GM12864 (cell line): Measurements from ENCODE around the gene LYPD5.

Source experiments
- DNase-seq: peaks from one replicate; pipeline ENCODE4 v3.0.0-alpha.2; 2011; ENCODE audit warnings: low read depth
- H3K4me3 ChIP-seq: 2 replicates; pipeline ENCODE4 v1.5.1; 2011; ENCODE audit warnings: mild to moderate bottlenecking, low read depth, low read length, control low read depth
- TF ChIP-seq, protein P1 (sequence below): IDR thresholded peaks from 2 replicates; pipeline ENCODE4 v1.5.1; 2011; ENCODE audit warnings: low read depth, mild to moderate bottlenecking, moderate library complexity, low read length, control low read depth, inconsistent platforms; ENCODE audit errors: missing control alignments

LYPD5 gene

DNA sequence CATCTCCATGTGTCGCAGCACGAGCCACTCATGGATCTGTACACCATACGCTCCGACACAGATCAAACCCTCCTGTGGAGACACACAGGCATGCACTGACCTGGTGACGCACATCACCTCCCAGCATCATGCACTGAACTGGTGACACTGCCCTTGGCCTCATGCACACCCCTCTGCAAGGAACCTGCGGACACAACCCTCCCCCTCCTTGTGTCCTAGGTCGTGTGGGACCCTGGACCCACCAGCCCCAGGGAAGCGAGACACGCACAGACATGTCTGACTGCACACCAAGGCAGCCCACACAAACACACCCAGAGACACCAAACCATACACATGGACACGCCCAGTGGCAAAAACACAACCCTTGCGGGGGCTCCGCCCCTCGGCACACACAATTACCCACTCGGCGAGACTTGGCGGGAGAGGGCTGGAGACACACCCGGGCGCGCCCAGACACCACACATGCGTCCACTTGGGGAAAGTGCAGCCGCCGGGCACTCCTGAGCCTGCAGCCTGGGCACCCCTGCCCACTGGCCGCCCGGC lies 19.5 kb downstream of the LYPD5 start:
- peak overlapping the region; percentile 10 for H3K4me3 ChIP-seq
- DNase-seq, result no peak
- TF ChIP-seq, protein P1, sequence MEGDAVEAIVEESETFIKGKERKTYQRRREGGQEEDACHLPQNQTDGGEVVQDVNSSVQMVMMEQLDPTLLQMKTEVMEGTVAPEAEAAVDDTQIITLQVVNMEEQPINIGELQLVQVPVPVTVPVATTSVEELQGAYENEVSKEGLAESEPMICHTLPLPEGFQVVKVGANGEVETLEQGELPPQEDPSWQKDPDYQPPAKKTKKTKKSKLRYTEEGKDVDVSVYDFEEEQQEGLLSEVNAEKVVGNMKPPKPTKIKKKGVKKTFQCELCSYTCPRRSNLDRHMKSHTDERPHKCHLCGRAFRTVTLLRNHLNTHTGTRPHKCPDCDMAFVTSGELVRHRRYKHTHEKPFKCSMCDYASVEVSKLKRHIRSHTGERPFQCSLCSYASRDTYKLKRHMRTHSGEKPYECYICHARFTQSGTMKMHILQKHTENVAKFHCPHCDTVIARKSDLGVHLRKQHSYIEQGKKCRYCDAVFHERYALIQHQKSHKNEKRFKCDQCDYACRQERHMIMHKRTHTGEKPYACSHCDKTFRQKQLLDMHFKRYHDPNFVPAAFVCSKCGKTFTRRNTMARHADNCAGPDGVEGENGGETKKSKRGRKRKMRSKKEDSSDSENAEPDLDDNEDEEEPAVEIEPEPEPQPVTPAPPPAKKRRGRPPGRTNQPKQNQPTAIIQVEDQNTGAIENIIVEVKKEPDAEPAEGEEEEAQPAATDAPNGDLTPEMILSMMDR, result no peak

GRCh38 chr19:43782311-43782660 lies 20.0 kb downstream of the LYPD5 start:
- TF ChIP-seq, protein P1, result no peak
- DNase-seq, result no peak
- peak overlapping the region; percentile 10 for H3K4me3 ChIP-seq

DNA sequence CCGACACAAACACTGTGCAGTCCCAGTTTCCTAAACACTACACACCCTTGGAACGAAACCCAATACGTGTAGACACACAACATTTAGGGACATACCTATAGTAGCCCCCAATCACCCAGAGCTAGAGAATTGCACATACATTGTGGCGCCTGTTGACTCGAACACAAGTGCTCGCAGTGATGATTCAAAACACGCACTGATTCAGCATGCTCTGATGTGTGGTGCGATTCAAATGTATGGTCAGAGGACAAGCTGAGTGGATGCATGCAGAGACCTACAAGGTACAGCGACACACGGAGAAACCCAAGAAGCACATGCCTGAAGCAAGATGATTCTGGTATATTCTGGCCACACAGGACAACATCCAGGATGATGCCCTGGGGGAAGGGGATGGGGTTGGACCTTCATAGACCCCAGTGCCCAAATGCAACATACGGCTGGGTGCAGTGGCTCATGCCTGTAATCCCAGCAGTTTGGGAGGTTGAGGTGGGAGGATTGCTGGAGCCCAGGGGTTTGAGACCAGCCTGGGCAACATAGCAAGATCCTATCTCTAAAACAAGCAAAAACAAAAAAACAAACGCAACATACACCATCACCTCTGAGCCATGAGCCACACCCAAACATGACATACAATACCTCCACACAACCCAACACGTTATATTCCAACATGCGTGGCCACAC lies 20.5 kb downstream of the LYPD5 start:
- DNase-seq, result no peak
- TF ChIP-seq, protein P1, result no peak
- peak overlapping the region; percentile 84 for H3K4me3 ChIP-seq

- TF ChIP-seq, protein P1, result no peak
- no peak for DNase-seq
- peak within 1 kb of the TSS; percentile 84 for H3K4me3 ChIP-seq
Measured at GRCh38 chr19:43780706-43781525, 21.3 kb downstream of the LYPD5 start, which contains the start of gene KCNN4. TSS of gene KCNN4 (minus strand) at chr19:43780973. CDS start at chr19:43780861, 112 bp downstream.

DNA sequence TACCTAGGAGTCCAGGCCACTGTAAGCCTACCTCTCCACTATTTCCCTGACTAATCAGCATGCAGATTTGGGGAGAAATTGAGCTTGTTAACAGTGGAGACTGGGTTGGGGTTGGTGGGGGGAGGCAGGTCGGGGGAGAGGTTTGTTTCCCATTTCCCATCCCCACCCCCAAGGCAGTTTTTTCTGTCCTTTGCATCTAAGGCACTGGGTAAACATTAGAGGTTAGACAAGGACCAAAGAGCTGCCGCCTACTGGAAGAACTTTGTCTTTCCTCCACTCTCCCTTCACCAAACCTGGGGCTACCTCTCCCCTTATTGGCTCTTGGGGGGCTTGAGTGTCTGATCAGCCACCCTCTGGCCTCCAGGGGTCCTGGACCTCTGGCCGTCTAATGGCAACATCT lies 22.4 kb downstream of the LYPD5 start:
- peak overlapping the region; percentile 84 for H3K4me3 ChIP-seq
- DNase-seq, result no peak
- TF ChIP-seq, protein P1, result peak; percentile 62

DNA sequence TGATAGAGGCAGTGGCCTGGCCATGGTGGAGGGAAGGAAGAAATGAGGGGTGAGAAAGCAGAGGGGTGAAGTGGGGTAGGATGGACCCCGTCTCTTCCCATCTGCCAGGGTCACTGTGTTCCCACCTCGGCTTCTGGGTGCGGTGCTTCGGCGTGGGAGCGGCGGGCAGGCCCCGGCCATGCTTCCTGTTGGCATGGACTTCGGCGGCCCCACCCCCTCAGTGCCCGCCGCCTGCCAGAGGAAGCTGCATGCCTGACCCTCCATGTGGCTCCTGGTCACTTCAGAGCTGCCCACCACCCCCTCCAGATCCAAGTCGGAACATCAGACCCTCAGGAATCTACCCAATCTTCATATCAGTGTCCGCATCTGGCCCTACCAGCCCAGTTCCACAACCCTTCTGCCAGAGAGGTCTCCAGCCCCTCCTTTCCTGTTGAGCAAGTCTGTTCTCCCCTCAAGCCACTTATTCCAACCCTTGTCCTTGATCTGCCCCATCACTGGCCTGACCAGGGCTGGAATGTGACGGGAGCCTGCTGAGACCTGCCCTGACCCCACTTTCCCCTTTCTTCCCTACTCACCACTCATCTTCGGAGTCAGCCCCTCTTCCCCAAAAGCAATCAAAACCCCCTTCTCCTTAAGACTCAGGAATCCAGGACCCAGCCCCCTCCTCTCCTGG lies 23.0 kb downstream of the LYPD5 start:
- DNase-seq, result no peak
- H3K4me3 ChIP-seq, result peak overlapping the region; percentile 84
- TF ChIP-seq, protein P1, result no peak
